HepG2 (cell line): Measurements from ENCODE around the gene IPO13. TPM values are rescaled to one million over a fixed set of nuclear protein-coding genes. Genes with fewer than 3 reads are reported as not detected.

Experiments used
- ATAC-seq: fragments of 200-7000 bp; cut with Tn5 transposase; 3 replicates; pipeline ENCODE4 v1.9.1; 2020; ENCODE audit warnings: mild to moderate bottlenecking, moderate library complexity
- BruUV-seq: library from RNA; stranded (reverse); fragments of 400-500 nt; replicated peaks from 2 replicates; lab custom pipeline; 2021; lab: Mats Ljungman, UMichigan
- CTCF ChIA-PET: fragments of 300-600 bp; formaldehyde crosslinking; extraction: SDS; loops from one replicate; lab custom pipeline; 2021; ENCODE audit warnings: low total read pairs, inconsistent platforms, low intra/inter-chr PET ratio; lab: Yijun Ruan, JAX
- POLR2A ChIA-PET: fragments of 350-600 bp; sonication (Branson Sonifier 250); formaldehyde crosslinking; loops from one replicate; lab custom pipeline; 2020; ENCODE audit warnings: antibody characterized with exemption, inconsistent platforms; lab: Yijun Ruan, JAX
- DNase-seq: peaks from one replicate; pipeline ENCODE4 v3.0.0-alpha.2; 2015; ENCODE audit warnings: low spot score
- FAIRE-seq: peaks from 3 replicates; lab custom pipeline; 2011; peaks lifted over from hg19 to GRCh38; lab: Jason Lieb, UNC
- H2AFZ ChIP-seq: one replicate; pipeline ENCODE4 v1.6.1; 2011; ENCODE audit warnings: low read length, inconsistent platforms
- H3K27ac ChIP-seq: fragments of 300-600 bp; 3 replicates; pipeline ENCODE4 v1.8.0; 2011; ENCODE audit warnings: mixed run types, mild to moderate bottlenecking, mixed read lengths, low read length, inconsistent platforms; ENCODE audit not compliant: insufficient read depth; ENCODE audit errors: extremely low read length
- H3K27me3 ChIP-seq, 2 experiments: fragments of 200-600 bp in 1 of 2; 2 replicates in 1 of 2; 3 replicates in 1 of 2; pipeline versions ENCODE4 v1.6.0 to v1.8.0; 2011; ENCODE audit warnings: low read length in 2 of 2, mild to moderate bottlenecking in 2 of 2, moderate library complexity in 2 of 2, inconsistent platforms in 1 of 2; ENCODE audit not compliant: insufficient read depth in 2 of 2, control insufficient read depth in 1 of 2
- H3K36me3 ChIP-seq, 2 experiments: fragments of 200-600 bp in 1 of 2; replicated peaks in 1 of 2; 2 replicates in 1 of 2; 3 replicates in 1 of 2; pipeline versions ENCODE4 v1.5.1 to v1.8.0; 2011; ENCODE audit warnings: low read length in 2 of 2, inconsistent platforms in 1 of 2; ENCODE audit not compliant: insufficient read depth in 2 of 2, control insufficient read depth in 1 of 2
- H3K4me1 ChIP-seq: 2 replicates; pipeline ENCODE4 v1.5.1; 2012; ENCODE audit warnings: low read length, inconsistent platforms; ENCODE audit not compliant: insufficient read depth
- H3K4me2 ChIP-seq: 2 replicates; pipeline ENCODE4 v1.6.0; 2011; ENCODE audit warnings: low read depth, low read length, inconsistent platforms
- H3K4me3 ChIP-seq, 3 experiments: fragments of 200-600 bp in 1 of 3; sonication (generic), shearing (Covaris generic) in 1 of 3; replicated peaks in 1 of 3; 2 replicates each; pipeline ENCODE4 v1.5.1; 2011 to 2016; ENCODE audit warnings: low read length in 3 of 3, inconsistent platforms in 2 of 3, low read depth in 2 of 3, mild to moderate bottlenecking in 2 of 3, control low read depth in 1 of 3, mixed read lengths in 1 of 3; ENCODE audit not compliant: insufficient read depth in 1 of 3
- H3K79me2 ChIP-seq: one replicate; pipeline ENCODE4 v1.6.1; 2011; ENCODE audit warnings: low read length, inconsistent platforms; ENCODE audit not compliant: insufficient read depth
- H3K9ac ChIP-seq: 2 replicates; pipeline ENCODE4 v1.6.0; 2011; ENCODE audit warnings: mild to moderate bottlenecking, low read depth, low read length, inconsistent platforms; ENCODE audit not compliant: insufficient read depth
- H3K9me3 ChIP-seq: 2 replicates; pipeline ENCODE4 v1.5.1; 2012; ENCODE audit warnings: mild to moderate bottlenecking, low read length
- H4K20me1 ChIP-seq: 2 replicates; pipeline ENCODE4 v1.6.0; 2011; ENCODE audit warnings: inconsistent platforms, mild to moderate bottlenecking, low read length, moderate library complexity; ENCODE audit not compliant: insufficient read depth
- HOMEZ ChIP-seq: IDR thresholded peaks from 2 replicates; pipeline ENCODE4 v1.6.1; 2016; ENCODE audit warnings: low read depth
- KLF15 ChIP-seq: sonication (generic); formaldehyde crosslinking; IDR thresholded peaks from 2 replicates; pipeline ENCODE4 v1.8.1; 2023; ENCODE audit warnings: borderline replicate concordance, mild to moderate bottlenecking, inconsistent platforms, missing genetic modification reagents, mixed read lengths
- MAFK ChIP-seq, 2 experiments: IDR thresholded peaks in 1 of 2; conservative IDR thresholded peaks in 1 of 2; 2 replicates each; pipeline ENCODE4 v1.6.1; 2011; ENCODE audit warnings: improper control_type of control experiment in 2 of 2, low read length in 2 of 2
- MBD4 ChIP-seq: IDR thresholded peaks from 2 replicates; pipeline ENCODE4 v1.6.1; 2012; ENCODE audit warnings: low read length, inconsistent platforms, borderline replicate concordance
- PBX3 ChIP-seq: sonication (generic); formaldehyde crosslinking; IDR thresholded peaks from 2 replicates; pipeline ENCODE4 v1.8.1; 2023; ENCODE audit warnings: missing genetic modification reagents, inconsistent platforms, borderline replicate concordance
- ZNF343 ChIP-seq: sonication (generic); formaldehyde crosslinking; IDR thresholded peaks from 2 replicates; pipeline ENCODE4 v1.4.0; 2020; ENCODE audit warnings: mild to moderate bottlenecking, missing genetic modification reagents
- ZNF382 ChIP-seq: sonication (generic); formaldehyde crosslinking; IDR thresholded peaks from 2 replicates; pipeline ENCODE4 v1.5.0; 2020; ENCODE audit warnings: missing genetic modification reagents, mild to moderate bottlenecking, borderline replicate concordance
- ZNF776 ChIP-seq: sonication (generic); formaldehyde crosslinking; IDR thresholded peaks from 2 replicates; pipeline ENCODE4 v1.4.0; 2020; ENCODE audit warnings: mild to moderate bottlenecking, missing genetic modification reagents
- ZSCAN29 ChIP-seq: sonication (generic); formaldehyde crosslinking; conservative IDR thresholded peaks from 2 replicates; pipeline ENCODE4 v1.4.0; 2020; ENCODE audit warnings: mild to moderate bottlenecking, missing genetic modification reagents
- WGBS: methylation state at CpG from one replicate; pipeline ENCODE4 v1.1.6; 2017; ENCODE audit warnings: low lambda C conversion rate; 5-methylcytosine and 5-hydroxymethylcytosine counted together
- in situ Hi-C: cut with HindIII; loops from 2 replicates; pipeline ENCODE4 v1.10.0; 2017; ENCODE audit warnings: low pct_unique_long_range_greater_than_20kb; ENCODE audit not compliant: extremely low pct_ligation_motif_present
- intact Hi-C: fragments of 100-400 bp; cut with micrococcal nuclease; formaldehyde crosslinking; loops from one replicate; pipeline ENCODE4 v1.10.0; 2022; ENCODE audit not compliant: unreplicated experiment
- polyA plus RNA-seq, 8 experiments: library from polyadenylated mRNA; depleted of rRNA in 3 of 8; stranded (reverse) in 7 of 8; unstranded in 1 of 8; fragments of >200 nt; fragmentation: Illumina TruSeq in 4 of 8; extraction: Trizol in 4 of 8; gene quantifications; 2 replicates each; pipeline versions ENCODE4 v1.2.1 to v1.2.3, GENCODE V29; 2011 to 2016; ENCODE audit warnings: low read depth in 4 of 8, missing spikeins in 1 of 8, mixed read lengths in 1 of 8; ENCODE audit not compliant: insufficient read depth in 1 of 8
- total RNA-seq, 5 experiments: library from RNA; depleted of rRNA; stranded (reverse); fragments of >200 nt; fragmentation: Illumina TruSeq; extraction: Trizol; gene quantifications; 2 replicates each; pipeline ENCODE4 v1.2.3, GENCODE V29; 2016; ENCODE audit warnings: low read depth in 1 of 5
- TF ChIP-seq, protein P1 (sequence below): sonication (generic); formaldehyde crosslinking; IDR thresholded peaks from 2 replicates; pipeline ENCODE4 v1.9.0; 2021; ENCODE audit warnings: missing genetic modification reagents, borderline replicate concordance
- TF ChIP-seq, protein P2 (sequence below): sonication (generic); formaldehyde crosslinking; IDR thresholded peaks from 2 replicates; pipeline ENCODE4 v1.4.0; 2020; ENCODE audit warnings: missing genetic modification reagents
- TF ChIP-seq, protein P3 (sequence below): sonication (generic); formaldehyde crosslinking; IDR thresholded peaks from 2 replicates; pipeline ENCODE4 v1.4.0; 2020; ENCODE audit warnings: missing genetic modification reagents

The IPO13 gene
- total and polyA plus RNA-seq, 2 of the 13 experiments (the other 11 are each of a cell fraction or from before 2014, with no cell fraction given) = 12.9 to 15.6 TPM

GRCh38 chr1:43981636-43982035, 34.9 kb downstream of the IPO13 start (continued):
- TF ChIP-seq, protein P1, sequence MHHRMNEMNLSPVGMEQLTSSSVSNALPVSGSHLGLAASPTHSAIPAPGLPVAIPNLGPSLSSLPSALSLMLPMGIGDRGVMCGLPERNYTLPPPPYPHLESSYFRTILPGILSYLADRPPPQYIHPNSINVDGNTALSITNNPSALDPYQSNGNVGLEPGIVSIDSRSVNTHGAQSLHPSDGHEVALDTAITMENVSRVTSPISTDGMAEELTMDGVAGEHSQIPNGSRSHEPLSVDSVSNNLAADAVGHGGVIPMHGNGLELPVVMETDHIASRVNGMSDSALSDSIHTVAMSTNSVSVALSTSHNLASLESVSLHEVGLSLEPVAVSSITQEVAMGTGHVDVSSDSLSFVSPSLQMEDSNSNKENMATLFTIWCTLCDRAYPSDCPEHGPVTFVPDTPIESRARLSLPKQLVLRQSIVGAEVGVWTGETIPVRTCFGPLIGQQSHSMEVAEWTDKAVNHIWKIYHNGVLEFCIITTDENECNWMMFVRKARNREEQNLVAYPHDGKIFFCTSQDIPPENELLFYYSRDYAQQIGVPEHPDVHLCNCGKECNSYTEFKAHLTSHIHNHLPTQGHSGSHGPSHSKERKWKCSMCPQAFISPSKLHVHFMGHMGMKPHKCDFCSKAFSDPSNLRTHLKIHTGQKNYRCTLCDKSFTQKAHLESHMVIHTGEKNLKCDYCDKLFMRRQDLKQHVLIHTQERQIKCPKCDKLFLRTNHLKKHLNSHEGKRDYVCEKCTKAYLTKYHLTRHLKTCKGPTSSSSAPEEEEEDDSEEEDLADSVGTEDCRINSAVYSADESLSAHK (CRISPR knock-in tag) = no peak
- TF ChIP-seq KLF15 = no peak

- peaks cover 35% of the 10 kb centered on the region for H3K79me2 ChIP-seq
- H3K9ac ChIP-seq = no peak overlapping the region
- no peaks in the 10 kb centered on the region for H4K20me1 ChIP-seq
- no peak overlapping the region for H3K4me3 ChIP-seq
- H3K4me1 ChIP-seq = peaks cover 73% of the 10 kb centered on the region
- intact Hi-C loops (no loop called here), in situ Hi-C loops (no loop called here)
- POLR2A ChIA-PET = interaction anchor here (1.0 kb wide), 1 partner anchor 12 kb away, joined by 3 read pairs; the partner anchor contains the start of gene DPH2
- no TSS peak for BruUV-seq
- no peaks in the 10 kb centered on the region for H3K27me3 ChIP-seq
- no peaks in the 10 kb centered on the region for H3K9me3 ChIP-seq
- ATAC-seq (no peak), DNase-seq (no peak), FAIRE-seq (no peak)
- H3K27ac ChIP-seq = no peak overlapping the region
- H3K36me3 ChIP-seq = peaks cover 17 to 40% of the 10 kb centered on the region in 2 experiments; a peak in 4 of 5 replicates
- 90% methylated on average over 7 of the region's 8 CpGs for WGBS
- peak overlapping the region; percentile 12; the same call in 1 of the 2 replicates for H3K4me2 ChIP-seq
- CTCF ChIA-PET = no interaction called here
- H2AFZ ChIP-seq = no peak overlapping the region
- TF ChIP-seq ZNF776 (no peak), ZSCAN29 (CRISPR knock-in tag) (no peak), HOMEZ (no peak), MAFK (conservative IDR thresholded peaks at IDR 0.05 in 1 of 2, IDR thresholded peaks at IDR 0.05 in 1 of 2; ENCODE audit: low read length in 2 of 2) (no peak), ZNF382 (CRISPR knock-in tag) (no peak), ZNF343 (CRISPR knock-in tag) (no peak), MBD4 (no peak), PBX3 (CRISPR knock-in tag) (no peak)
- TF ChIP-seq, protein P2, sequence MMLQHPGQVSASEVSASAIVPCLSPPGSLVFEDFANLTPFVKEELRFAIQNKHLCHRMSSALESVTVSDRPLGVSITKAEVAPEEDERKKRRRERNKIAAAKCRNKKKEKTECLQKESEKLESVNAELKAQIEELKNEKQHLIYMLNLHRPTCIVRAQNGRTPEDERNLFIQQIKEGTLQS (CRISPR knock-in tag) = no peak
- TF ChIP-seq, protein P3, sequence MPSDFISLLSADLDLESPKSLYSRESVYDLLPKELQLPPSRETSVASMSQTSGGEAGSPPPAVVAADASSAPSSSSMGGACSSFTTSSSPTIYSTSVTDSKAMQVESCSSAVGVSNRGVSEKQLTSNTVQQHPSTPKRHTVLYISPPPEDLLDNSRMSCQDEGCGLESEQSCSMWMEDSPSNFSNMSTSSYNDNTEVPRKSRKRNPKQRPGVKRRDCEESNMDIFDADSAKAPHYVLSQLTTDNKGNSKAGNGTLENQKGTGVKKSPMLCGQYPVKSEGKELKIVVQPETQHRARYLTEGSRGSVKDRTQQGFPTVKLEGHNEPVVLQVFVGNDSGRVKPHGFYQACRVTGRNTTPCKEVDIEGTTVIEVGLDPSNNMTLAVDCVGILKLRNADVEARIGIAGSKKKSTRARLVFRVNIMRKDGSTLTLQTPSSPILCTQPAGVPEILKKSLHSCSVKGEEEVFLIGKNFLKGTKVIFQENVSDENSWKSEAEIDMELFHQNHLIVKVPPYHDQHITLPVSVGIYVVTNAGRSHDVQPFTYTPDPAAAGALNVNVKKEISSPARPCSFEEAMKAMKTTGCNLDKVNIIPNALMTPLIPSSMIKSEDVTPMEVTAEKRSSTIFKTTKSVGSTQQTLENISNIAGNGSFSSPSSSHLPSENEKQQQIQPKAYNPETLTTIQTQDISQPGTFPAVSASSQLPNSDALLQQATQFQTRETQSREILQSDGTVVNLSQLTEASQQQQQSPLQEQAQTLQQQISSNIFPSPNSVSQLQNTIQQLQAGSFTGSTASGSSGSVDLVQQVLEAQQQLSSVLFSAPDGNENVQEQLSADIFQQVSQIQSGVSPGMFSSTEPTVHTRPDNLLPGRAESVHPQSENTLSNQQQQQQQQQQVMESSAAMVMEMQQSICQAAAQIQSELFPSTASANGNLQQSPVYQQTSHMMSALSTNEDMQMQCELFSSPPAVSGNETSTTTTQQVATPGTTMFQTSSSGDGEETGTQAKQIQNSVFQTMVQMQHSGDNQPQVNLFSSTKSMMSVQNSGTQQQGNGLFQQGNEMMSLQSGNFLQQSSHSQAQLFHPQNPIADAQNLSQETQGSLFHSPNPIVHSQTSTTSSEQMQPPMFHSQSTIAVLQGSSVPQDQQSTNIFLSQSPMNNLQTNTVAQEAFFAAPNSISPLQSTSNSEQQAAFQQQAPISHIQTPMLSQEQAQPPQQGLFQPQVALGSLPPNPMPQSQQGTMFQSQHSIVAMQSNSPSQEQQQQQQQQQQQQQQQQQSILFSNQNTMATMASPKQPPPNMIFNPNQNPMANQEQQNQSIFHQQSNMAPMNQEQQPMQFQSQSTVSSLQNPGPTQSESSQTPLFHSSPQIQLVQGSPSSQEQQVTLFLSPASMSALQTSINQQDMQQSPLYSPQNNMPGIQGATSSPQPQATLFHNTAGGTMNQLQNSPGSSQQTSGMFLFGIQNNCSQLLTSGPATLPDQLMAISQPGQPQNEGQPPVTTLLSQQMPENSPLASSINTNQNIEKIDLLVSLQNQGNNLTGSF (CRISPR knock-in tag) = no peak
These were observed 35.5 kb downstream of the IPO13 start for GRCh38 chr1:43982241-43982640.
